Liver (tissue), 9 donors: ENCODE measurements around the gene EXOSC5. TPM values are rescaled to one million over a fixed set of nuclear protein-coding genes. Genes with fewer than 3 reads are reported as not detected.

Experiments used
- DNase-seq: peaks from one replicate; pipeline ENCODE4 v3.0.0-alpha.2; 2017; ENCODE audit warnings: low spot score
- H3K27ac ChIP-seq, 2 donors: one replicate each; pipeline ENCODE4 v1.7.0; 2013; ENCODE audit warnings: inconsistent platforms in 2 of 2, low read length in 2 of 2, control low read depth in 1 of 2, low read depth in 1 of 2, mild to moderate bottlenecking in 1 of 2
- H3K27me3 ChIP-seq, 4 donors: one replicate each; pipeline versions ENCODE4 v1.6.1 to v1.7.0; 2013; ENCODE audit warnings: low read length in 3 of 4, inconsistent platforms in 1 of 4, mild to moderate bottlenecking in 1 of 4, moderate library complexity in 1 of 4; ENCODE audit not compliant: control insufficient read depth in 4 of 4, insufficient read depth in 4 of 4
- H3K36me3 ChIP-seq, 4 donors: one replicate each; pipeline versions ENCODE4 v1.6.1 to v1.7.0; 2013; ENCODE audit warnings: low read length in 3 of 4, mild to moderate bottlenecking in 3 of 4, low read depth in 1 of 4, moderate library complexity in 1 of 4; ENCODE audit not compliant: control insufficient read depth in 4 of 4, insufficient read depth in 3 of 4
- H3K4me1 ChIP-seq, 4 donors: one replicate each; pipeline versions ENCODE4 v1.6.1 to v1.7.0; 2013; ENCODE audit warnings: low read length in 3 of 4, mild to moderate bottlenecking in 3 of 4, moderate library complexity in 1 of 4; ENCODE audit not compliant: control insufficient read depth in 4 of 4, insufficient read depth in 4 of 4
- H3K4me3 ChIP-seq, 3 donors: one replicate each; pipeline versions ENCODE4 v1.6.1 to v1.7.0; 2013; ENCODE audit warnings: low read length in 3 of 3, control low read depth in 1 of 3, low read depth in 1 of 3, mild to moderate bottlenecking in 1 of 3
- H3K9ac ChIP-seq, 2 donors: one replicate each; pipeline ENCODE4 v1.7.0; 2013; ENCODE audit warnings: low read length in 2 of 2, mild to moderate bottlenecking in 2 of 2, moderate library complexity in 2 of 2, control low read depth in 1 of 2, low read depth in 1 of 2
- H3K9me3 ChIP-seq, 4 donors: one replicate each; pipeline versions ENCODE4 v1.6.1 to v1.7.0; 2013; ENCODE audit warnings: low read length in 3 of 4; ENCODE audit not compliant: control insufficient read depth in 4 of 4
- ATF3 ChIP-seq: IDR thresholded peaks from 2 replicates; pipeline ENCODE4 v1.6.1; 2016; ENCODE audit warnings: antibody characterized with exemption
- CTCF ChIP-seq: fragments of 150-350 bp; IDR thresholded peaks from 2 replicates; pipeline ENCODE4 v1.5.1; 2017; ENCODE audit warnings: improper control_type of control experiment, low read depth, low read length; ENCODE audit not compliant: missing input control
- FOXA1 ChIP-seq: IDR thresholded peaks from 2 replicates; pipeline ENCODE4 v1.6.1; 2016; ENCODE audit warnings: antibody characterized with exemption
- FOXA2 ChIP-seq: IDR thresholded peaks from 2 replicates; pipeline ENCODE4 v1.6.1; 2016; ENCODE audit warnings: antibody characterized with exemption
- GABPA ChIP-seq, 2 donors: IDR thresholded peaks in 1 of 2; conservative IDR thresholded peaks in 1 of 2; 2 replicates each; pipeline ENCODE4 v1.6.1; 2016; ENCODE audit warnings: antibody characterized with exemption in 2 of 2, mild to moderate bottlenecking in 1 of 2, moderate library complexity in 1 of 2
- HNF4A ChIP-seq, 2 donors: conservative IDR thresholded peaks; 2 replicates each; pipeline ENCODE4 v1.6.1; 2016; ENCODE audit warnings: antibody characterized with exemption in 2 of 2, mild to moderate bottlenecking in 2 of 2
- HNF4G ChIP-seq: IDR thresholded peaks from 2 replicates; pipeline ENCODE4 v1.6.1; 2016; ENCODE audit warnings: antibody characterized with exemption
- JUND ChIP-seq, 2 donors: IDR thresholded peaks; 2 replicates each; pipeline ENCODE4 v1.6.1; 2016; ENCODE audit warnings: antibody characterized with exemption in 2 of 2
- MAX ChIP-seq: IDR thresholded peaks from 2 replicates; pipeline ENCODE4 v1.6.1; 2016; ENCODE audit warnings: antibody characterized with exemption
- NR2F2 ChIP-seq: IDR thresholded peaks from 2 replicates; pipeline ENCODE4 v1.6.1; 2016; ENCODE audit warnings: antibody characterized with exemption
- RAD21 ChIP-seq, 2 donors: IDR thresholded peaks; 2 replicates each; pipeline ENCODE4 v1.6.1; 2016; ENCODE audit warnings: antibody characterized with exemption in 2 of 2, mild to moderate bottlenecking in 2 of 2
- REST ChIP-seq: IDR thresholded peaks from 2 replicates; pipeline ENCODE4 v1.6.1; 2016; ENCODE audit warnings: antibody characterized with exemption, mild to moderate bottlenecking
- SP1 ChIP-seq: IDR thresholded peaks from 2 replicates; pipeline ENCODE4 v1.6.1; 2018; ENCODE audit warnings: antibody characterized with exemption, mild to moderate bottlenecking
- TAF1 ChIP-seq: conservative IDR thresholded peaks from 2 replicates; pipeline ENCODE4 v1.6.1; 2016; ENCODE audit warnings: antibody characterized with exemption, mild to moderate bottlenecking
- YY1 ChIP-seq: IDR thresholded peaks from 2 replicates; pipeline ENCODE4 v1.6.1; 2016; ENCODE audit warnings: antibody characterized with exemption, mild to moderate bottlenecking
- ZBTB33 ChIP-seq: IDR thresholded peaks from 2 replicates; pipeline ENCODE4 v1.6.1; 2016; ENCODE audit warnings: antibody characterized with exemption
- WGBS: extraction: QIAGEN DNeasy Blood & Tissue Kit; methylation state at CpG from one replicate; pipeline ENCODE4 v1.1.7; 2013; 5-methylcytosine and 5-hydroxymethylcytosine counted together
- polyA plus RNA-seq, 2 donors: library from polyadenylated mRNA; stranded (reverse) in 1 of 2; unstranded in 1 of 2; fragments of 200-250 nt in 1 of 2; fragments of >200 nt in 1 of 2; fragmentation: Nextera tagmentation in 1 of 2; extraction: Ambion mirVana in 1 of 2; gene quantifications; one replicate each; pipeline versions ENCODE4 v1.2.1 to v1.2.3, GENCODE V29; 2013 to 2015
- total RNA-seq, 2 donors: library from RNA; depleted of rRNA; stranded (reverse); fragments of >200 nt; gene quantifications; one replicate each; pipeline ENCODE4 v1.2.3, GENCODE V29; 2014
- donor health status: healthy.
- donor health status: healthy.
- donor health status: healthy.
- donor health status: healthy.
- donor health status: healthy.

The EXOSC5 gene
- total and polyA plus RNA-seq, 4 donors, result 8.3 to 26.7 (median 18.9) TPM

GRCh38 chr19:41426116-41426841, 29.1 kb upstream of the EXOSC5 start:
- TF ChIP-seq RAD21 (IDR thresholded peaks at IDR 0.05), result no peak
- TF ChIP-seq GABPA (IDR thresholded peaks at IDR 0.05 in 1 of 2, conservative IDR thresholded peaks at IDR 0.05 in 1 of 2), result no peak
- TF ChIP-seq ATF3, result no peak
- TF ChIP-seq NR2F2, result no peak
- TF ChIP-seq TAF1, result no peak
- TF ChIP-seq JUND (IDR thresholded peaks at IDR 0.05), result no peak
- no peak for TF ChIP-seq FOXA1
- no peak for TF ChIP-seq HNF4A (conservative IDR thresholded peaks at IDR 0.05)
- no peak for TF ChIP-seq YY1
- no peak for TF ChIP-seq REST
- TF ChIP-seq ZBTB33, result no peak
- no peak for TF ChIP-seq CTCF
- TF ChIP-seq MAX, result no peak
- TF ChIP-seq SP1, result no peak
- no peak for TF ChIP-seq HNF4G
- TF ChIP-seq FOXA2, result no peak
- Histone ChIP-seq H3K27ac (no peak overlapping the region), H3K4me1 (peaks cover 0 to 5% (median 3%) of the 10 kb centered on the region in 4 donors)

More at GRCh38 chr19:41426116-41426841, 29.1 kb upstream of the EXOSC5 start:
- 86% methylated on average over 36 of the region's 36 CpGs for WGBS
- Histone ChIP-seq H3K27me3 (no peaks in the 10 kb centered on the region), H3K9me3 (no peaks in the 10 kb centered on the region), H3K4me3 (peak overlapping the region in 1 of 3 donors; percentile 9), H3K9ac (no peak overlapping the region), H3K36me3 (peaks cover 9 to 46% (median 10%) of the 10 kb centered on the region in 4 donors)
- no peak for DNase-seq
